A673 (cell line): ENCODE data around the gene RNF8.
"Not testable (repeated sequence)": the region's sequence is repeated elsewhere in the genome, so short reads cannot be mapped to it uniquely, and the experiment has no call there.

ENCODE experiments used
- CTCF ChIP-seq: fragments of 300-800, 200-600 bp; sonication (generic); conservative IDR thresholded peaks from 2 replicates; pipeline ENCODE4 v1.5.1; 2017; ENCODE audit warnings: low read depth, mild to moderate bottlenecking, antibody characterized with exemption, low read length, moderate library complexity, mixed read lengths
- EZH2 ChIP-seq: fragments of 200-600 bp; sonication (generic); IDR thresholded peaks from 2 replicates; pipeline ENCODE4 v1.6.1; 2017; ENCODE audit warnings: borderline replicate concordance, low read depth, mild to moderate bottlenecking, mixed read lengths, antibody characterized with exemption, low read length; ENCODE audit not compliant: poor library complexity, severe bottlenecking

- not testable (repeated sequence) for TF ChIP-seq CTCF, EZH2
Observed at GRCh38 chr6:37330345-37330744, 23.4 kb upstream of the RNF8 start.
